Body of pancreas (tissue), 4 donors: ENCODE data around the gene AGAP3. TPM values are rescaled to one million over a fixed set of nuclear protein-coding genes. Genes with fewer than 3 reads are reported as not detected.

Experiments used
- ATAC-seq: fragments of 150-250 bp; one replicate; pipeline ENCODE4 v1.9.1; 2016
- DNase-seq, 4 donors: peaks; one replicate each; pipeline ENCODE4 v3.0.0-alpha.2; 2019
- H3K27ac ChIP-seq, 4 donors: fragments of 200-600 bp; sonication (generic); 1 replicate in 3 of 4; 2 replicates in 1 of 4; pipeline versions ENCODE4 v1.5.1 to v1.6.1; 2016 to 2019; ENCODE audit warnings: mild to moderate bottlenecking in 1 of 4, mixed read lengths in 1 of 4, moderate library complexity in 1 of 4
- H3K27me3 ChIP-seq, 2 donors: fragments of 200-600 bp; sonication (generic); one replicate each; pipeline ENCODE4 v1.6.0; 2016; ENCODE audit warnings: mild to moderate bottlenecking in 1 of 2
- H3K36me3 ChIP-seq, 2 donors: fragments of 200-600 bp; sonication (generic); replicated peaks in 1 of 2; 2 replicates each; pipeline ENCODE4 v1.5.1; 2016; ENCODE audit warnings: low read depth in 2 of 2; ENCODE audit not compliant: insufficient read depth in 1 of 2
- H3K4me1 ChIP-seq: fragments of 200-600 bp; sonication (generic); one replicate; pipeline ENCODE4 v1.6.0; 2016
- H3K4me3 ChIP-seq, 2 donors: fragments of 200-600 bp; sonication (generic); 1 replicate in 1 of 2; 2 replicates in 1 of 2; pipeline ENCODE4 v1.5.1; 2016 to 2019
- H3K9me3 ChIP-seq, 3 donors: fragments of 200-600 bp; sonication (generic); 1 replicate in 2 of 3; 2 replicates in 1 of 3; pipeline ENCODE4 v1.5.1; 2016
- POLR2A ChIP-seq, 3 donors: fragments of 450-650 bp; IDR thresholded peaks; one replicate each; pipeline ENCODE4 v1.6.1; 2016; ENCODE audit warnings: antibody characterized with exemption in 3 of 3, mild to moderate bottlenecking in 2 of 3
- WGBS, 2 donors: methylation state at CpG; one replicate each; pipeline ENCODE4 v1.1.5; 2017; 5-methylcytosine and 5-hydroxymethylcytosine counted together
- intact Hi-C: fragments of 100-400 bp; cut with DNase I; formaldehyde crosslinking; loops from one replicate; pipeline ENCODE4 v1.15.1; 2023
- total RNA-seq, 2 donors: library from RNA; depleted of rRNA; stranded (reverse); fragments of >200 nt; gene quantifications; one replicate each; pipeline ENCODE4 v1.1.0, GENCODE V29; 2016
- TF ChIP-seq, protein P1 (sequence below), 7 experiments: fragments of 450-650 bp in 4 of 7; fragments of 200-600 bp in 3 of 7; sonication (generic) in 3 of 7; IDR thresholded peaks; one replicate each; pipeline ENCODE4 v1.5.1; 2016 to 2019; ENCODE audit warnings: antibody characterized with exemption in 7 of 7

The AGAP3 gene
- total RNA-seq, 2 donors from 2014 or later: 45.4 to 104 TPM

GRCh38 chr7:151095123-151095797, 9.0 kb downstream of the AGAP3 start:
- H3K27ac ChIP-seq: no peak overlapping the region
- intact Hi-C loops: no loop called here
- no peaks in the 10 kb centered on the region for H3K36me3 ChIP-seq
- no peaks in the 10 kb centered on the region for H3K27me3 ChIP-seq
- peaks cover 15% of the 10 kb centered on the region for H3K4me1 ChIP-seq
- 69 to 72% methylated on average over 8 to 10 of the region's 10 CpGs for WGBS, 2 donors
- TF ChIP-seq POLR2A (IDR thresholded peaks at IDR 0.05): no peak
- TF ChIP-seq, protein P1, sequence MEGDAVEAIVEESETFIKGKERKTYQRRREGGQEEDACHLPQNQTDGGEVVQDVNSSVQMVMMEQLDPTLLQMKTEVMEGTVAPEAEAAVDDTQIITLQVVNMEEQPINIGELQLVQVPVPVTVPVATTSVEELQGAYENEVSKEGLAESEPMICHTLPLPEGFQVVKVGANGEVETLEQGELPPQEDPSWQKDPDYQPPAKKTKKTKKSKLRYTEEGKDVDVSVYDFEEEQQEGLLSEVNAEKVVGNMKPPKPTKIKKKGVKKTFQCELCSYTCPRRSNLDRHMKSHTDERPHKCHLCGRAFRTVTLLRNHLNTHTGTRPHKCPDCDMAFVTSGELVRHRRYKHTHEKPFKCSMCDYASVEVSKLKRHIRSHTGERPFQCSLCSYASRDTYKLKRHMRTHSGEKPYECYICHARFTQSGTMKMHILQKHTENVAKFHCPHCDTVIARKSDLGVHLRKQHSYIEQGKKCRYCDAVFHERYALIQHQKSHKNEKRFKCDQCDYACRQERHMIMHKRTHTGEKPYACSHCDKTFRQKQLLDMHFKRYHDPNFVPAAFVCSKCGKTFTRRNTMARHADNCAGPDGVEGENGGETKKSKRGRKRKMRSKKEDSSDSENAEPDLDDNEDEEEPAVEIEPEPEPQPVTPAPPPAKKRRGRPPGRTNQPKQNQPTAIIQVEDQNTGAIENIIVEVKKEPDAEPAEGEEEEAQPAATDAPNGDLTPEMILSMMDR (IDR thresholded peaks at IDR 0.05): no peak
- H3K9me3 ChIP-seq: no peaks in the 10 kb centered on the region
- no peak for DNase-seq
- H3K4me3 ChIP-seq: no peak overlapping the region
- no peak for ATAC-seq

DNA sequence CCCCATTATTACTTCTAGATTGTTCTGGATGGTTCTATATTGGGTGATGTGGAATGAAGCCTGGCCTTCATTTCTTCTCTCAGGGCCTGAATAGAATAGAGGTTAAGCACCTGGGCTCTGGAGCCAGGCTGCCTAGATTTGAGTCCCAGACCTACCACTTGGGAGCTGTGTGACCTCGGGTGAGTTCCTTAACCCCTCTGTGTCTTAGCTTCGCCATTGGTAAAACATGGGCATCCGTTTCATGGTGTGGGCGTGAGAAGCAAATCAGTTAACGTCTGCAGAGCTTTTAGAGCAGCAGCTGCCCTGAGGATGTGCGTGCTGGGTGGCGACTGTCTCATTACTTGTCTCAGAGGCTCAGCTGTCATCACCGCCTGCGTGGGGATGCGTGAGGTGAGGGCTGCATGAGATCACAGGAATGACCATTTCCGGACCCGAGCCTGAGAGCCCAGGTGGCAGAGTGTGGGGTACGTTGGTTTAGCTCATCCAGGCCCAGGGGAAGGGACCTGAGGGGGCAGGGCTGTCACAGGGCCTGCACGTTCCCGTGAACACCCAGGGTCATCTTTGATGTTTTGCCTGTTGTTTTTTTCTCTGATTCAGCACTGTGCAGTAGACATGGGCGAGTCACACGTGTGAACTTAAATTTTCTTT, 9.7 kb downstream of the AGAP3 start:
- no peak overlapping the region for H3K27ac ChIP-seq
- ATAC-seq: no peak
- intact Hi-C loops: no loop called here

DNA sequence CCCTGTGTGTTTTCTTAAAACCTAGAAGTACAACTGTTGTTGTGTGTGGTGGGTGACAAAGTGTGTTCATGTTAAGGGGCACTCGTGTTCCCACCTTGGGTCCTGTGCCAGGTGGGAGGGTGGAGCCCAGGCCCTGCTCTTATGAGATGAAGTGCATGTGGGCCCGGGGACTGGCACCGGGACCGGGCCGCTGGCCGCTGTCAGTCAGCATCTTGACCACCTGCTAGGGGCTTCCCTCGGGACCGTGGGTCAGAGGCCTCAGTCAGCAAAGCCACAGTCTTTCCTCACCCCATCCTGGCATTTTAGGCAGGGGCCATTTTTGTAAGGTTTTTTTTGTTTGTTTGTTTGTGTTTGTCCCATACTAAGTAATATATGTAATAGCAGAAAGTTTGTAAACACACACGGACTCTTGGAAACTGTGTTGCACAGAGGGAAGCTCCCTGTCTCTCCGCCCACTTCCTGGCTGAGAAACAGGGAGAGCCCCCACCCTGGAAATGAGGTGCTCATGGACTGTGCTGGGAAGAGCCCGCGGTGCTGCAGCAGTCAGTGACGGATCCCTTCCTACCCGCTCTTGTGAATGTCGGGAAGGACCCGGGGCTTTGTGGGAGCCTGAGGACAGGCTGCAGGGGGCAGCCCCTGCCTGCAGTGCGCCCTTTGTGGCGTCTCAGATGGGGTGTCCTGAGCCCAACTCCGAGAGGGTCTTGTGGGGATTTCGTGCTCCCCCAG, 13.4 kb downstream of the AGAP3 start:
- Histone ChIP-seq H3K27ac (no peak overlapping the region), H3K36me3 (no peaks in the 10 kb centered on the region), H3K27me3 (no peaks in the 10 kb centered on the region), H3K4me3 (no peak overlapping the region), H3K4me1 (no peaks in the 10 kb centered on the region), H3K9me3 (no peaks in the 10 kb centered on the region)
- peak; percentile 21 for ATAC-seq
- WGBS, 2 donors: 70 to 80% methylated on average over 20 of the region's 20 CpGs
- DNase-seq: no peak
- intact Hi-C loops: no loop called here
- TF ChIP-seq, protein P1 (IDR thresholded peaks at IDR 0.05): no peak
- TF ChIP-seq POLR2A (IDR thresholded peaks at IDR 0.05): no peak

More for the DNA sequence above, 9.7 kb downstream of the AGAP3 start:
- H3K27me3 ChIP-seq: no peaks in the 10 kb centered on the region
- no peaks in the 10 kb centered on the region for H3K36me3 ChIP-seq
- TF ChIP-seq, protein P1 (IDR thresholded peaks at IDR 0.05): no peak
- TF ChIP-seq POLR2A (IDR thresholded peaks at IDR 0.05): no peak
- H3K4me3 ChIP-seq: no peak overlapping the region
- WGBS, 2 donors: 82 to 83% methylated on average over 17 of the region's 17 CpGs
- no peak for DNase-seq
- H3K9me3 ChIP-seq: no peaks in the 10 kb centered on the region
- H3K4me1 ChIP-seq: peaks cover 8% of the 10 kb centered on the region

DNA sequence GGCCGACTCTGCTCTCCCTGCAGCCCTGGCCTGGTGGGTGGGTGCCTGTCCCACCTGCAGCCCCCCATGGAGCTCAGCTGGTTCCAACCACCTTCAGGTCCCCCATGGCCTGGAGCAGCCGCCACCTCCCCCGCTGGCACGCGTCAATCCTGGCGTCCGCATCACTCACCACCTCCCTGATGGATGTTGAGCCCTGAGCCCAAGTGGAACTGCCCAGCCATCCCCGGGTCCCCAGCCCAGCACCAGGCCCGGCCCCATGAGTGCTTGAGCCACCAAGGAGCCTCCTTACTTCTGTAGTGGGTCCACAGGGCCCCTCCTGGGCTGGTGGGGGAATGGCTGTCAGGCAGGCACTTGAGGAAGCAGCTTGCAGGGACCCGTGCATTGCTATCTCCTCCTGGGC, 14.6 kb downstream of the AGAP3 start:
- no peak overlapping the region for H3K27ac ChIP-seq
- 84 to 92% methylated on average over 7 to 10 of the region's 10 CpGs for WGBS, 2 donors
- DNase-seq (no peak), ATAC-seq (no peak)
- H3K27me3 ChIP-seq: no peaks in the 10 kb centered on the region
- no peaks in the 10 kb centered on the region for H3K36me3 ChIP-seq
- no peaks in the 10 kb centered on the region for H3K4me1 ChIP-seq
- no peaks in the 10 kb centered on the region for H3K9me3 ChIP-seq
- H3K4me3 ChIP-seq: no peak overlapping the region
- TF ChIP-seq POLR2A (IDR thresholded peaks at IDR 0.05): no peak
- TF ChIP-seq, protein P1 (IDR thresholded peaks at IDR 0.05): no peak
- intact Hi-C loops: no loop called here
